Measurements from ENCODE around the gene RIMKLB. TPM values are rescaled to one million over a fixed set of nuclear protein-coding genes. Genes with fewer than 3 reads are reported as not detected.

RIMKLB gene
- total RNA-seq, 1 experiment from 2014 or later = 87.7 TPM

DNA sequence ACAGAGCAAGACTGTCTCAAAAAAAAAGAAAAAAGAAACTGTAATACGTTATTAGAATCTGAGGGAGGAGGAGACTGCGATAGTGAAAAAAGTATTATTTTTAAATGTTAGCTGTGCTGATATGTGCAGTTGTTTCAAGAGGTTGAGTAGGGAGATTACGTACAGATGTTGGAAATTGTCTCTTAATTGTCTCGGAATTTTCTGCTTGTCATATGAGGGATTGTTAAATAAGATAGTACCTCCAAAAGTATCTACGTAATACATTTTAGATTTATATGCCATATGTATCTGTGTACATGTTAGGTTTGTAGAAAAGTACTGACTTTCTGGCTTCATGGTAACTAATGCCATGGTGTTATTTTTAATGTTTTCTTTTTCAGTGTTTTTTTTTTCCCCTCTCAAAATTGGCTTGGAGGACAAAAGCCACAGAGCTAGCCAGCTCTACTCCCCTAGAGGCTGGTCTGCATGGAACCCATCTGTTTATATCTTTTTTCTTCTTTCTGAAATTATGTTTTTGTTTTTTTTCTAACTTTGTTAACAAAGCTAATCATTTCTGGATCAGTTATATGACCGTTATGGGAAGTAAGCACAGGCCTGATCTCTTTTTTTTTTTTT lies 3.4 kb downstream of the RIMKLB start:
- Histone ChIP-seq H3T11ph (ENCODE audit: low read length) (no peak overlapping the region), H3K56ac (ENCODE audit: insufficient read length, low read depth, low read length) (no peak overlapping the region), H2BK15ac (ENCODE audit: low read depth, low read length) (no peak overlapping the region), H3K18ac (ENCODE audit: insufficient read length, low read depth, low read length) (no peak overlapping the region), H2AFZ (ENCODE audit: low read length) (no peak overlapping the region), H4K20me1 (ENCODE audit: control insufficient read depth, insufficient read depth, insufficient read length) (no peaks in the 10 kb centered on the region), H4K91ac (ENCODE audit: insufficient read length, low read depth, low read length) (no peak overlapping the region), H3K9me3 (ENCODE audit: control insufficient read depth, low read depth, low read length) (no peaks in the 10 kb centered on the region), H4K5ac (ENCODE audit: insufficient read length, low read depth, low read length) (no peak overlapping the region), H3K27ac (ENCODE audit: insufficient read length, low read depth, low read length) (no peak overlapping the region), H3K79me2 (ENCODE audit: insufficient read depth, low read length) (peaks cover 34% of the 10 kb centered on the region; the same call in 1 of the 2 replicates), H2BK5ac (ENCODE audit: insufficient read length, low read length) (no peak overlapping the region), H3K4ac (ENCODE audit: low read depth, low read length) (no peak overlapping the region), H3K27me3 (ENCODE audit: insufficient read depth, low read length) (no peaks in the 10 kb centered on the region), H3K9ac (ENCODE audit: extremely low read depth, insufficient read length, low read length) (no peak overlapping the region), H3K23me2 (ENCODE audit: insufficient read length, low read depth, low read length, poor library complexity, severe bottlenecking) (peaks cover 9% of the 10 kb centered on the region), H2BK12ac (ENCODE audit: insufficient read length, low read depth, low read length) (no peak overlapping the region), H3K14ac (ENCODE audit: insufficient read depth, low read length) (no peak overlapping the region), H3K4me2 (ENCODE audit: insufficient read depth, insufficient read length, low read length) (no peak overlapping the region), H4K8ac (replicated peaks; ENCODE audit: insufficient read length, low read depth, low read length) (no peak overlapping the region), H3K23ac (ENCODE audit: insufficient read length, low read depth, low read length) (no peak overlapping the region), H2BK120ac (ENCODE audit: low read depth, low read length, poor library complexity, severe bottlenecking) (no peak overlapping the region), H2AK5ac (ENCODE audit: insufficient read length, low read length) (no peak overlapping the region), H3K4me1 (ENCODE audit: insufficient read depth, low read length) (no peaks in the 10 kb centered on the region; the same call in 1 of the 2 replicates), H2BK20ac (ENCODE audit: low read depth, low read length, poor library complexity, severe bottlenecking) (no peak overlapping the region), H3K79me1 (ENCODE audit: insufficient read depth, low read depth, low read length, poor library complexity, severe bottlenecking) (peaks cover 10% of the 10 kb centered on the region)
- Mint-ChIP-seq H3K27ac (no peak overlapping the region; a peak in 1 of 7 replicates), H3K4me3 (peak overlapping the region in 1 of 2 experiments; percentile 30; a peak in 3 of 5 replicates), H3K27me3 (ENCODE audit: low read depth) (no peaks in the 10 kb centered on the region), H3K36me3 (ENCODE audit: insufficient read depth in 1 of 3, low read depth in 3 of 3) (peaks cover 13 to 22% (median 15%) of the 10 kb centered on the region in 3 experiments; a peak in 6 of 7 replicates), H3K9me3 (no peaks in the 10 kb centered on the region), H3K4me1 (peaks cover 33 to 39% of the 10 kb centered on the region in 2 experiments)
- TF ChIP-seq, protein P1, sequence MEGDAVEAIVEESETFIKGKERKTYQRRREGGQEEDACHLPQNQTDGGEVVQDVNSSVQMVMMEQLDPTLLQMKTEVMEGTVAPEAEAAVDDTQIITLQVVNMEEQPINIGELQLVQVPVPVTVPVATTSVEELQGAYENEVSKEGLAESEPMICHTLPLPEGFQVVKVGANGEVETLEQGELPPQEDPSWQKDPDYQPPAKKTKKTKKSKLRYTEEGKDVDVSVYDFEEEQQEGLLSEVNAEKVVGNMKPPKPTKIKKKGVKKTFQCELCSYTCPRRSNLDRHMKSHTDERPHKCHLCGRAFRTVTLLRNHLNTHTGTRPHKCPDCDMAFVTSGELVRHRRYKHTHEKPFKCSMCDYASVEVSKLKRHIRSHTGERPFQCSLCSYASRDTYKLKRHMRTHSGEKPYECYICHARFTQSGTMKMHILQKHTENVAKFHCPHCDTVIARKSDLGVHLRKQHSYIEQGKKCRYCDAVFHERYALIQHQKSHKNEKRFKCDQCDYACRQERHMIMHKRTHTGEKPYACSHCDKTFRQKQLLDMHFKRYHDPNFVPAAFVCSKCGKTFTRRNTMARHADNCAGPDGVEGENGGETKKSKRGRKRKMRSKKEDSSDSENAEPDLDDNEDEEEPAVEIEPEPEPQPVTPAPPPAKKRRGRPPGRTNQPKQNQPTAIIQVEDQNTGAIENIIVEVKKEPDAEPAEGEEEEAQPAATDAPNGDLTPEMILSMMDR (conservative IDR thresholded peaks at IDR 0.05) = no peak
- DNase-seq = no peak
- 100% methylated on average over 1 of the region's 6 CpGs for WGBS (ENCODE audit: extremely low coverage, insufficient read length, low lambda C conversion rate)

All from H9 (cell line).